OCI-LY7 (cell line): Measurements from ENCODE around the gene CERS1. TPM values are rescaled to one million over a fixed set of nuclear protein-coding genes. Genes with fewer than 3 reads are reported as not detected.
A peak's percentile ranks its signal among the peaks of the same experiment; 100 is the strongest.
"Not testable (repeated sequence)": the region's sequence is repeated elsewhere in the genome, so short reads cannot be mapped to it uniquely, and the experiment has no call there.

Experiments used
- BruUV-seq: library from RNA; stranded (reverse); fragments of 400-500 nt; replicated peaks from 2 replicates; lab custom pipeline; 2021; lab: Mats Ljungman, UMichigan
- CTCF ChIA-PET: fragments of 300-600 bp; sonication (Branson Sonifier 250); formaldehyde crosslinking; loops from one replicate; lab custom pipeline; 2022; ENCODE audit warnings: antibody characterized with exemption; ENCODE audit not compliant: unreplicated experiment; lab: Charles Lee
- POLR2A ChIA-PET: fragments of 300-600 bp; sonication (Branson Sonifier 250); formaldehyde crosslinking; loops from one replicate; lab custom pipeline; 2022; ENCODE audit warnings: antibody characterized with exemption; lab: Charles Lee
- DNase-seq: peaks from one replicate; pipeline ENCODE4 v3.0.0-alpha.2; 2015; ENCODE audit warnings: low spot score
- H2AFZ ChIP-seq: fragments of 200-600 bp; sonication (generic), shearing (Covaris generic); 2 replicates; pipeline ENCODE4 v1.6.1; 2014; ENCODE audit warnings: mild to moderate bottlenecking, antibody characterized with exemption, low read length, moderate library complexity
- H3K27ac ChIP-seq: fragments of 200-600 bp; sonication (generic); 2 replicates; pipeline ENCODE4 v1.5.1; 2014; ENCODE audit warnings: mixed run types, low read depth, mild to moderate bottlenecking, moderate library complexity, low read length, inconsistent platforms; ENCODE audit not compliant: poor library complexity, severe bottlenecking
- H3K36me3 ChIP-seq: fragments of 200-600 bp; sonication (generic); 2 replicates; pipeline ENCODE4 v1.6.1; 2014; ENCODE audit warnings: mild to moderate bottlenecking, antibody characterized with exemption, low read length, moderate library complexity, mixed read lengths; ENCODE audit not compliant: insufficient read depth
- H3K4me1 ChIP-seq: fragments of 200-600 bp; sonication (generic); 2 replicates; pipeline ENCODE4 v1.5.1; 2014; ENCODE audit warnings: mild to moderate bottlenecking, low read length; ENCODE audit not compliant: insufficient read depth, poor library complexity, severe bottlenecking
- H3K4me2 ChIP-seq: fragments of 200-600 bp; sonication (generic); 2 replicates; pipeline ENCODE4 v1.6.1; 2014; ENCODE audit warnings: mild to moderate bottlenecking, low read length
- H3K4me3 ChIP-seq: fragments of 200-600 bp; sonication (generic); 2 replicates; pipeline ENCODE4 v1.5.1; 2014; ENCODE audit warnings: mild to moderate bottlenecking, low read depth, low read length; ENCODE audit not compliant: poor library complexity, severe bottlenecking
- H3K79me2 ChIP-seq: fragments of 200-600 bp; sonication (generic); 2 replicates; pipeline ENCODE4 v1.6.1; 2016; ENCODE audit warnings: low read depth, mild to moderate bottlenecking, low read length, moderate library complexity, mixed read lengths; ENCODE audit not compliant: insufficient read depth
- H3K9me2 ChIP-seq: fragments of 200-600 bp; sonication (generic); 2 replicates; pipeline ENCODE4 v1.6.1; 2016; ENCODE audit warnings: mild to moderate bottlenecking, low read length, mixed read lengths; ENCODE audit not compliant: insufficient read depth
- H3K9me3 ChIP-seq: fragments of 200-600 bp; sonication (generic); 2 replicates; pipeline ENCODE4 v1.6.1; 2014; ENCODE audit warnings: mild to moderate bottlenecking, mixed run types, low read length, mixed read lengths
- H4K20me1 ChIP-seq: fragments of 200-600 bp; sonication (generic); 2 replicates; pipeline ENCODE4 v1.6.1; 2014; ENCODE audit warnings: mild to moderate bottlenecking, antibody characterized with exemption, low read length, moderate library complexity, mixed read lengths; ENCODE audit not compliant: insufficient read depth
- CTCF ChIP-seq: fragments of 200-600 bp; sonication (generic); conservative IDR thresholded peaks from 2 replicates; pipeline ENCODE4 v1.5.1; 2014; ENCODE audit warnings: mild to moderate bottlenecking, antibody characterized with exemption, low read length, moderate library complexity, mixed read lengths
- EZH2phosphoT487 ChIP-seq: fragments of 200-600 bp; sonication (generic); IDR thresholded peaks from 2 replicates; pipeline ENCODE4 v1.6.1; 2018; ENCODE audit warnings: low read depth, borderline replicate concordance, mild to moderate bottlenecking, mixed run types, antibody characterized with exemption, low read length, moderate library complexity, mixed read lengths
- intact Hi-C: fragments of 100-400 bp; cut with micrococcal nuclease; formaldehyde crosslinking; loops from one replicate; pipeline ENCODE4 v1.10.0; 2022; ENCODE audit not compliant: unreplicated experiment
- total RNA-seq, 2 experiments: library from RNA; depleted of rRNA in 1 of 2; stranded (reverse); fragments of >200 nt in 1 of 2; shearing (Covaris generic) in 1 of 2; gene quantifications; 2 replicates each; pipeline ENCODE4 v1.2.3, GENCODE V29; 2014 to 2022

Gene CERS1
- total RNA-seq, 2 experiments from 2014 or later: 0.09 TPM; not detected in 1

GRCh38 chr19:18903156-18904037 lies 7.4 kb upstream of the CERS1 start:
- H3K4me2 ChIP-seq: no peak overlapping the region
- no peak overlapping the region for H3K27ac ChIP-seq
- intact Hi-C loops: no loop called here
- no peaks in the 10 kb centered on the region for H3K9me3 ChIP-seq
- H3K4me3 ChIP-seq: no peak overlapping the region
- BruUV-seq: no TSS peak
- no peaks in the 10 kb centered on the region for H3K4me1 ChIP-seq
- no peak overlapping the region for H2AFZ ChIP-seq
- ChIA-PET CTCF (no interaction called here), POLR2A (no interaction called here)
- no peak for DNase-seq
- peaks cover 25% of the 10 kb centered on the region for H3K36me3 ChIP-seq
- no peaks in the 10 kb centered on the region for H3K9me2 ChIP-seq
- no peaks in the 10 kb centered on the region for H3K79me2 ChIP-seq
- TF ChIP-seq EZH2phosphoT487 (no peak), CTCF (no peak)
- H4K20me1 ChIP-seq: no peaks in the 10 kb centered on the region

GRCh38 chr19:18902519-18902918 lies 6.6 kb upstream of the CERS1 start:
- H3K79me2 ChIP-seq, BruUV-seq, H3K4me3 ChIP-seq, H4K20me1 ChIP-seq, H3K4me1 ChIP-seq, H3K4me2 ChIP-seq, H3K9me2 ChIP-seq, H2AFZ ChIP-seq, CTCF ChIA-PET, DNase-seq, H3K27ac ChIP-seq, POLR2A ChIA-PET, intact Hi-C loops, H3K9me3 ChIP-seq: not testable (repeated sequence)
- H3K36me3 ChIP-seq: peaks cover 25% of the 10 kb centered on the region

GRCh38 chr19:18901491-18901890 lies 5.5 kb upstream of the CERS1 start:
- Histone ChIP-seq H2AFZ (no peak overlapping the region), H3K9me2 (no peaks in the 10 kb centered on the region), H3K4me1 (no peaks in the 10 kb centered on the region), H3K4me3 (no peak overlapping the region), H3K9me3 (no peaks in the 10 kb centered on the region), H3K36me3 (peaks cover 19% of the 10 kb centered on the region), H3K27ac (no peak overlapping the region), H3K4me2 (no peak overlapping the region), H3K79me2 (no peaks in the 10 kb centered on the region), H4K20me1 (no peaks in the 10 kb centered on the region)
- no peak for TF ChIP-seq EZH2phosphoT487
- no peak for TF ChIP-seq CTCF
- CTCF ChIA-PET: no interaction called here
- BruUV-seq: TSS peak; percentile 66
- POLR2A ChIA-PET: interaction anchor here (0.9 kb wide), 1 partner anchor 10 kb away, joined by 3 read pairs; no protein-coding TSS in a partner anchor
- intact Hi-C loops: no loop called here
- DNase-seq: no peak
